Right lobe of liver (tissue), 4 donors: ENCODE measurements around the gene EFCAB3.

Source experiments
- POLR2A ChIP-seq: fragments of 450-650 bp; IDR thresholded peaks from one replicate; pipeline ENCODE4 v1.6.1; 2017; ENCODE audit warnings: antibody characterized with exemption, mild to moderate bottlenecking
- TF ChIP-seq, protein P1 (sequence below), 4 donors: fragments of 200-600 bp in 3 of 4; fragments of 450-650 bp in 1 of 4; IDR thresholded peaks; one replicate each; pipeline versions ENCODE4 v1.5.1 to v1.8.0; 2016 to 2022; ENCODE audit warnings: antibody characterized with exemption in 4 of 4, mild to moderate bottlenecking in 2 of 4
- donor health status: DM: no; HTN: no; CAD: no.
- donor health status: DM: no; HTN: no; CAD: no.
- donor health status: DM: no; HTN: yes; CAD: no.

GRCh38 chr17:62388856-62389255 is 8.5 kb downstream of the EFCAB3 start:
- no peak for TF ChIP-seq POLR2A
- TF ChIP-seq, protein P1, sequence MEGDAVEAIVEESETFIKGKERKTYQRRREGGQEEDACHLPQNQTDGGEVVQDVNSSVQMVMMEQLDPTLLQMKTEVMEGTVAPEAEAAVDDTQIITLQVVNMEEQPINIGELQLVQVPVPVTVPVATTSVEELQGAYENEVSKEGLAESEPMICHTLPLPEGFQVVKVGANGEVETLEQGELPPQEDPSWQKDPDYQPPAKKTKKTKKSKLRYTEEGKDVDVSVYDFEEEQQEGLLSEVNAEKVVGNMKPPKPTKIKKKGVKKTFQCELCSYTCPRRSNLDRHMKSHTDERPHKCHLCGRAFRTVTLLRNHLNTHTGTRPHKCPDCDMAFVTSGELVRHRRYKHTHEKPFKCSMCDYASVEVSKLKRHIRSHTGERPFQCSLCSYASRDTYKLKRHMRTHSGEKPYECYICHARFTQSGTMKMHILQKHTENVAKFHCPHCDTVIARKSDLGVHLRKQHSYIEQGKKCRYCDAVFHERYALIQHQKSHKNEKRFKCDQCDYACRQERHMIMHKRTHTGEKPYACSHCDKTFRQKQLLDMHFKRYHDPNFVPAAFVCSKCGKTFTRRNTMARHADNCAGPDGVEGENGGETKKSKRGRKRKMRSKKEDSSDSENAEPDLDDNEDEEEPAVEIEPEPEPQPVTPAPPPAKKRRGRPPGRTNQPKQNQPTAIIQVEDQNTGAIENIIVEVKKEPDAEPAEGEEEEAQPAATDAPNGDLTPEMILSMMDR (IDR thresholded peaks at IDR 0.05) = no peak
